Liver (tissue), 9 donors: ENCODE measurements around the gene NXPH2. TPM values are rescaled to one million over a fixed set of nuclear protein-coding genes. Genes with fewer than 3 reads are reported as not detected.

Source experiments
- DNase-seq: peaks from one replicate; pipeline ENCODE4 v3.0.0-alpha.2; 2017; ENCODE audit warnings: low spot score
- H3K27ac ChIP-seq, 2 donors: one replicate each; pipeline ENCODE4 v1.7.0; 2013; ENCODE audit warnings: inconsistent platforms in 2 of 2, low read length in 2 of 2, control low read depth in 1 of 2, low read depth in 1 of 2, mild to moderate bottlenecking in 1 of 2
- H3K27me3 ChIP-seq, 4 donors: one replicate each; pipeline versions ENCODE4 v1.6.1 to v1.7.0; 2013; ENCODE audit warnings: low read length in 3 of 4, inconsistent platforms in 1 of 4, mild to moderate bottlenecking in 1 of 4, moderate library complexity in 1 of 4; ENCODE audit not compliant: control insufficient read depth in 4 of 4, insufficient read depth in 4 of 4
- H3K36me3 ChIP-seq, 4 donors: one replicate each; pipeline versions ENCODE4 v1.6.1 to v1.7.0; 2013; ENCODE audit warnings: low read length in 3 of 4, mild to moderate bottlenecking in 3 of 4, low read depth in 1 of 4, moderate library complexity in 1 of 4; ENCODE audit not compliant: control insufficient read depth in 4 of 4, insufficient read depth in 3 of 4
- H3K4me1 ChIP-seq, 4 donors: one replicate each; pipeline versions ENCODE4 v1.6.1 to v1.7.0; 2013; ENCODE audit warnings: low read length in 3 of 4, mild to moderate bottlenecking in 3 of 4, moderate library complexity in 1 of 4; ENCODE audit not compliant: control insufficient read depth in 4 of 4, insufficient read depth in 4 of 4
- H3K4me3 ChIP-seq, 3 donors: one replicate each; pipeline versions ENCODE4 v1.6.1 to v1.7.0; 2013; ENCODE audit warnings: low read length in 3 of 3, control low read depth in 1 of 3, low read depth in 1 of 3, mild to moderate bottlenecking in 1 of 3
- H3K9ac ChIP-seq, 2 donors: one replicate each; pipeline ENCODE4 v1.7.0; 2013; ENCODE audit warnings: low read length in 2 of 2, mild to moderate bottlenecking in 2 of 2, moderate library complexity in 2 of 2, control low read depth in 1 of 2, low read depth in 1 of 2
- H3K9me3 ChIP-seq, 4 donors: one replicate each; pipeline versions ENCODE4 v1.6.1 to v1.7.0; 2013; ENCODE audit warnings: low read length in 3 of 4; ENCODE audit not compliant: control insufficient read depth in 4 of 4
- ATF3 ChIP-seq: IDR thresholded peaks from 2 replicates; pipeline ENCODE4 v1.6.1; 2016; ENCODE audit warnings: antibody characterized with exemption
- CTCF ChIP-seq: fragments of 150-350 bp; IDR thresholded peaks from 2 replicates; pipeline ENCODE4 v1.5.1; 2017; ENCODE audit warnings: improper control_type of control experiment, low read depth, low read length; ENCODE audit not compliant: missing input control
- EGR1 ChIP-seq, 2 donors: IDR thresholded peaks; 2 replicates each; pipeline ENCODE4 v1.6.1; 2016 to 2018; ENCODE audit warnings: antibody characterized with exemption in 2 of 2, low read depth in 2 of 2
- FOXA2 ChIP-seq: IDR thresholded peaks from 2 replicates; pipeline ENCODE4 v1.6.1; 2016; ENCODE audit warnings: antibody characterized with exemption
- GABPA ChIP-seq, 2 donors: IDR thresholded peaks in 1 of 2; conservative IDR thresholded peaks in 1 of 2; 2 replicates each; pipeline ENCODE4 v1.6.1; 2016; ENCODE audit warnings: antibody characterized with exemption in 2 of 2, mild to moderate bottlenecking in 1 of 2, moderate library complexity in 1 of 2
- HNF4A ChIP-seq, 2 donors: conservative IDR thresholded peaks; 2 replicates each; pipeline ENCODE4 v1.6.1; 2016; ENCODE audit warnings: antibody characterized with exemption in 2 of 2, mild to moderate bottlenecking in 2 of 2
- HNF4G ChIP-seq: IDR thresholded peaks from 2 replicates; pipeline ENCODE4 v1.6.1; 2016; ENCODE audit warnings: antibody characterized with exemption
- JUND ChIP-seq, 2 donors: IDR thresholded peaks; 2 replicates each; pipeline ENCODE4 v1.6.1; 2016; ENCODE audit warnings: antibody characterized with exemption in 2 of 2
- NR2F2 ChIP-seq: IDR thresholded peaks from 2 replicates; pipeline ENCODE4 v1.6.1; 2016; ENCODE audit warnings: antibody characterized with exemption
- RXRA ChIP-seq, 2 donors: IDR thresholded peaks; 2 replicates each; pipeline ENCODE4 v1.6.1; 2017 to 2018; ENCODE audit warnings: antibody characterized with exemption in 2 of 2, mild to moderate bottlenecking in 1 of 2
- SP1 ChIP-seq: IDR thresholded peaks from 2 replicates; pipeline ENCODE4 v1.6.1; 2018; ENCODE audit warnings: antibody characterized with exemption, mild to moderate bottlenecking
- YY1 ChIP-seq: IDR thresholded peaks from 2 replicates; pipeline ENCODE4 v1.6.1; 2016; ENCODE audit warnings: antibody characterized with exemption, mild to moderate bottlenecking
- WGBS: extraction: QIAGEN DNeasy Blood & Tissue Kit; methylation state at CpG from one replicate; pipeline ENCODE4 v1.1.7; 2013; 5-methylcytosine and 5-hydroxymethylcytosine counted together
- polyA plus RNA-seq, 2 donors: library from polyadenylated mRNA; stranded (reverse) in 1 of 2; unstranded in 1 of 2; fragments of 200-250 nt in 1 of 2; fragments of >200 nt in 1 of 2; fragmentation: Nextera tagmentation in 1 of 2; extraction: Ambion mirVana in 1 of 2; gene quantifications; one replicate each; pipeline versions ENCODE4 v1.2.1 to v1.2.3, GENCODE V29; 2013 to 2015
- total RNA-seq, 2 donors: library from RNA; depleted of rRNA; stranded (reverse); fragments of >200 nt; gene quantifications; one replicate each; pipeline ENCODE4 v1.2.3, GENCODE V29; 2014
- TF ChIP-seq, protein P1 (sequence below): IDR thresholded peaks from 2 replicates; pipeline ENCODE4 v1.6.1; 2016; ENCODE audit warnings: antibody characterized with exemption, mild to moderate bottlenecking
- TF ChIP-seq, protein P2 (sequence below): IDR thresholded peaks from 2 replicates; pipeline ENCODE4 v1.6.1; 2016; ENCODE audit warnings: antibody characterized with exemption
- donor health status: healthy.
- donor health status: healthy.
- donor health status: healthy.
- donor health status: healthy.
- donor health status: healthy.

Gene NXPH2
- total and polyA plus RNA-seq, 4 donors: 0.15 to 0.19 TPM; not detected in 2

DNA sequence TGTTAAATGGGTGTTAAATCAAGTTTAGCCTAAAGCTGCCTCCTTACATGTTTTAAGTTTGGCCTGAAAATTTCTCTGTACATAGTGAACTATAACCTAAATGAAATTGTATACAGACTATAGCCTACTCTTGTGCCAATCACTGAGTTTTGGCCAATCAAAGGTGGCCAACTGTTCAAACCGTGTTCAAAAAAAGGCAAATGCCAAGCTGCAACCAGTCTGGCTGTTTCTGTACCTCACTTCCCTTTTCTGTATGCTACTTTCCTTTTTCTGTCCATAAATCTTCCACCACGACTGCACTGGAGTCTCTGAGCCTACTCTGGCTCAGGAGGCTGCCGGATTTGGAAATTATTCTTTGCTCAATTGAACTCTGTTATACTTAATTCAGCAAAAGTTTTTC lies 157.6 kb downstream of the NXPH2 start:
- 75% methylated on average over 3 of the region's 3 CpGs for WGBS

GRCh38 chr2:138621139-138621538 lies 159.1 kb downstream of the NXPH2 start:
- no peak for DNase-seq
- no peaks in the 10 kb centered on the region for H3K27me3 ChIP-seq
- no peak overlapping the region for H3K4me3 ChIP-seq
- TF ChIP-seq YY1 (no peak), JUND (IDR thresholded peaks at IDR 0.05) (no peak), FOXA2 (no peak), GABPA (IDR thresholded peaks at IDR 0.05 in 1 of 2, conservative IDR thresholded peaks at IDR 0.05 in 1 of 2) (no peak)
- TF ChIP-seq, protein P1, sequence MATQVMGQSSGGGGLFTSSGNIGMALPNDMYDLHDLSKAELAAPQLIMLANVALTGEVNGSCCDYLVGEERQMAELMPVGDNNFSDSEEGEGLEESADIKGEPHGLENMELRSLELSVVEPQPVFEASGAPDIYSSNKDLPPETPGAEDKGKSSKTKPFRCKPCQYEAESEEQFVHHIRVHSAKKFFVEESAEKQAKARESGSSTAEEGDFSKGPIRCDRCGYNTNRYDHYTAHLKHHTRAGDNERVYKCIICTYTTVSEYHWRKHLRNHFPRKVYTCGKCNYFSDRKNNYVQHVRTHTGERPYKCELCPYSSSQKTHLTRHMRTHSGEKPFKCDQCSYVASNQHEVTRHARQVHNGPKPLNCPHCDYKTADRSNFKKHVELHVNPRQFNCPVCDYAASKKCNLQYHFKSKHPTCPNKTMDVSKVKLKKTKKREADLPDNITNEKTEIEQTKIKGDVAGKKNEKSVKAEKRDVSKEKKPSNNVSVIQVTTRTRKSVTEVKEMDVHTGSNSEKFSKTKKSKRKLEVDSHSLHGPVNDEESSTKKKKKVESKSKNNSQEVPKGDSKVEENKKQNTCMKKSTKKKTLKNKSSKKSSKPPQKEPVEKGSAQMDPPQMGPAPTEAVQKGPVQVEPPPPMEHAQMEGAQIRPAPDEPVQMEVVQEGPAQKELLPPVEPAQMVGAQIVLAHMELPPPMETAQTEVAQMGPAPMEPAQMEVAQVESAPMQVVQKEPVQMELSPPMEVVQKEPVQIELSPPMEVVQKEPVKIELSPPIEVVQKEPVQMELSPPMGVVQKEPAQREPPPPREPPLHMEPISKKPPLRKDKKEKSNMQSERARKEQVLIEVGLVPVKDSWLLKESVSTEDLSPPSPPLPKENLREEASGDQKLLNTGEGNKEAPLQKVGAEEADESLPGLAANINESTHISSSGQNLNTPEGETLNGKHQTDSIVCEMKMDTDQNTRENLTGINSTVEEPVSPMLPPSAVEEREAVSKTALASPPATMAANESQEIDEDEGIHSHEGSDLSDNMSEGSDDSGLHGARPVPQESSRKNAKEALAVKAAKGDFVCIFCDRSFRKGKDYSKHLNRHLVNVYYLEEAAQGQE: no peak
- TF ChIP-seq, protein P2, sequence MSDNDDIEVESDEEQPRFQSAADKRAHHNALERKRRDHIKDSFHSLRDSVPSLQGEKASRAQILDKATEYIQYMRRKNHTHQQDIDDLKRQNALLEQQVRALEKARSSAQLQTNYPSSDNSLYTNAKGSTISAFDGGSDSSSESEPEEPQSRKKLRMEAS: no peak
- no peaks in the 10 kb centered on the region for H3K9me3 ChIP-seq
- H3K36me3 ChIP-seq: no peaks in the 10 kb centered on the region
- H3K9ac ChIP-seq: no peak overlapping the region
- H3K4me1 ChIP-seq: no peaks in the 10 kb centered on the region
- no peak overlapping the region for H3K27ac ChIP-seq
- WGBS: 55% methylated on average over 3 of the region's 3 CpGs

More for the DNA sequence above, 157.6 kb downstream of the NXPH2 start:
- no peaks in the 10 kb centered on the region for H3K9me3 ChIP-seq
- H3K9ac ChIP-seq: no peak overlapping the region
- no peak overlapping the region for H3K4me3 ChIP-seq
- no peaks in the 10 kb centered on the region for H3K36me3 ChIP-seq
- H3K27me3 ChIP-seq: no peaks in the 10 kb centered on the region
- no peak for DNase-seq
- H3K27ac ChIP-seq: no peak overlapping the region
- TF ChIP-seq GABPA (IDR thresholded peaks at IDR 0.05 in 1 of 2, conservative IDR thresholded peaks at IDR 0.05 in 1 of 2) (no peak), SP1 (no peak), JUND (IDR thresholded peaks at IDR 0.05) (no peak), HNF4G (no peak), NR2F2 (no peak), CTCF (no peak), EGR1 (IDR thresholded peaks at IDR 0.05; ENCODE audit: low read depth in 2 of 2) (no peak)
- no peaks in the 10 kb centered on the region for H3K4me1 ChIP-seq

- 89% methylated on average over 2 of the region's 2 CpGs for WGBS
- TF ChIP-seq, protein P1: no peak
- TF ChIP-seq FOXA2: no peak
- TF ChIP-seq HNF4G: no peak
- TF ChIP-seq RXRA (IDR thresholded peaks at IDR 0.05): no peak
- TF ChIP-seq HNF4A (conservative IDR thresholded peaks at IDR 0.05): no peak
- TF ChIP-seq ATF3: no peak
- TF ChIP-seq CTCF: no peak
- TF ChIP-seq GABPA (IDR thresholded peaks at IDR 0.05 in 1 of 2, conservative IDR thresholded peaks at IDR 0.05 in 1 of 2): no peak
- no peak for TF ChIP-seq SP1
Measured at GRCh38 chr2:138620431-138620830, 159.8 kb downstream of the NXPH2 start.

More at GRCh38 chr2:138620431-138620830, 159.8 kb downstream of the NXPH2 start:
- Histone ChIP-seq H3K4me3 (no peak overlapping the region), H3K27ac (no peak overlapping the region), H3K27me3 (no peaks in the 10 kb centered on the region), H3K4me1 (no peaks in the 10 kb centered on the region), H3K9me3 (no peaks in the 10 kb centered on the region), H3K36me3 (no peaks in the 10 kb centered on the region), H3K9ac (no peak overlapping the region)
- no peak for DNase-seq
